Measurements from ENCODE around the gene PURB.
"Not testable (repeated sequence)": the region's sequence is repeated elsewhere in the genome, so short reads cannot be mapped to it uniquely, and the experiment has no call there.

GRCh38 chr7:44934510-44934909 is 49.2 kb upstream of the PURB start:
- TF ChIP-seq, protein P1, sequence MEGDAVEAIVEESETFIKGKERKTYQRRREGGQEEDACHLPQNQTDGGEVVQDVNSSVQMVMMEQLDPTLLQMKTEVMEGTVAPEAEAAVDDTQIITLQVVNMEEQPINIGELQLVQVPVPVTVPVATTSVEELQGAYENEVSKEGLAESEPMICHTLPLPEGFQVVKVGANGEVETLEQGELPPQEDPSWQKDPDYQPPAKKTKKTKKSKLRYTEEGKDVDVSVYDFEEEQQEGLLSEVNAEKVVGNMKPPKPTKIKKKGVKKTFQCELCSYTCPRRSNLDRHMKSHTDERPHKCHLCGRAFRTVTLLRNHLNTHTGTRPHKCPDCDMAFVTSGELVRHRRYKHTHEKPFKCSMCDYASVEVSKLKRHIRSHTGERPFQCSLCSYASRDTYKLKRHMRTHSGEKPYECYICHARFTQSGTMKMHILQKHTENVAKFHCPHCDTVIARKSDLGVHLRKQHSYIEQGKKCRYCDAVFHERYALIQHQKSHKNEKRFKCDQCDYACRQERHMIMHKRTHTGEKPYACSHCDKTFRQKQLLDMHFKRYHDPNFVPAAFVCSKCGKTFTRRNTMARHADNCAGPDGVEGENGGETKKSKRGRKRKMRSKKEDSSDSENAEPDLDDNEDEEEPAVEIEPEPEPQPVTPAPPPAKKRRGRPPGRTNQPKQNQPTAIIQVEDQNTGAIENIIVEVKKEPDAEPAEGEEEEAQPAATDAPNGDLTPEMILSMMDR (conservative IDR thresholded peaks at IDR 0.05; ENCODE audit: low read depth, low read length) = not testable (repeated sequence)
- TF ChIP-seq EZH2 (IDR thresholded peaks at IDR 0.05; ENCODE audit: low read length, unreplicated experiment) = not testable (repeated sequence)

All from PC-3 (cell line).